Heart left ventricle (tissue), 16 donors: ENCODE measurements around the gene MEFV. TPM values are rescaled to one million over a fixed set of nuclear protein-coding genes. Genes with fewer than 3 reads are reported as not detected.

Source experiments
- ATAC-seq, 4 donors: fragments of 200-7000 bp; cut with Tn5 transposase; one replicate each; pipeline ENCODE4 v1.9.1; 2020 to 2022; ENCODE audit warnings: moderate library complexity in 4 of 4, mild to moderate bottlenecking in 3 of 4, moderate number of reproducible peaks in 1 of 4
- DNase-seq, 5 donors: peaks; one replicate each; pipeline ENCODE4 v3.0.0-alpha.2; 2020
- H3K27ac ChIP-seq, 12 donors: fragments of 200-600 bp; sonication (generic) in 4 of 12; one replicate each; pipeline versions ENCODE4 v1.5.0 to v1.8.0; 2016 to 2022; ENCODE audit warnings: mild to moderate bottlenecking in 2 of 12
- H3K27me3 ChIP-seq, 9 donors: fragments of 200-600 bp; sonication (generic) in 2 of 9; one replicate each; pipeline versions ENCODE4 v1.5.1 to v1.8.0; 2016 to 2022; ENCODE audit warnings: mild to moderate bottlenecking in 3 of 9
- H3K36me3 ChIP-seq, 9 donors: fragments of 200-600 bp; sonication (generic) in 2 of 9; one replicate each; pipeline versions ENCODE4 v1.5.0 to v1.8.0; 2018 to 2022; ENCODE audit warnings: mild to moderate bottlenecking in 2 of 9
- H3K4me1 ChIP-seq, 12 donors: fragments of 200-600 bp; sonication (generic) in 4 of 12; one replicate each; pipeline versions ENCODE4 v1.5.0 to v1.8.0; 2016 to 2022; ENCODE audit warnings: mild to moderate bottlenecking in 3 of 12
- H3K4me3 ChIP-seq, 12 donors: fragments of 200-600 bp; sonication (generic) in 4 of 12; one replicate each; pipeline versions ENCODE4 v1.5.0 to v1.8.0; 2017 to 2022; ENCODE audit warnings: mild to moderate bottlenecking in 9 of 12, moderate library complexity in 4 of 12
- H3K9me3 ChIP-seq, 12 donors: fragments of 200-600 bp; sonication (generic) in 4 of 12; one replicate each; pipeline versions ENCODE4 v1.5.0 to v1.8.0; 2016 to 2022; ENCODE audit warnings: mild to moderate bottlenecking in 1 of 12
- POLR2A ChIP-seq, 2 donors: fragments of 450-650 bp; IDR thresholded peaks; one replicate each; pipeline ENCODE4 v1.6.1; 2017; ENCODE audit warnings: antibody characterized with exemption in 2 of 2, mild to moderate bottlenecking in 2 of 2, moderate library complexity in 2 of 2
- WGBS, 4 donors: extraction: QIAGEN DNeasy Blood & Tissue Kit in 2 of 4; methylation state at CpG; one replicate each; pipeline versions ENCODE4 v1.1.5 to v1.1.7; 2013 to 2018; 5-methylcytosine and 5-hydroxymethylcytosine counted together
- intact Hi-C, 10 donors: fragments of 100-400 bp; cut with DNase I; formaldehyde crosslinking; loops; one replicate each; pipeline versions ENCODE4 v1.11.1 to v1.14.2; 2022
- polyA plus RNA-seq, 2 donors: library from polyadenylated mRNA; stranded (reverse); fragments of 200-250 nt; gene quantifications; one replicate each; pipeline ENCODE4 v1.2.3, GENCODE V29; 2013
- total RNA-seq, 9 donors: library from RNA; depleted of rRNA in 2 of 9; stranded (reverse); fragments of >200 nt in 2 of 9; fragmentation: NEBNext Ultra II Directional in 3 of 9; extraction: Animal tissue kit (Norgen Biotek cat#: 25700) in 3 of 9; gene quantifications; one replicate each; pipeline versions ENCODE4 v1.1.0 to v1.2.4, GENCODE V29; 2016 to 2023
- TF ChIP-seq, protein P1 (sequence below), 12 donors: fragments of 200-600 bp; sonication (generic) in 4 of 12; IDR thresholded peaks; one replicate each; pipeline versions ENCODE4 v1.5.0 to v1.8.0; 2018 to 2022; ENCODE audit warnings: antibody characterized with exemption in 12 of 12, mild to moderate bottlenecking in 5 of 12
- donor health status: ischemic (EF 13 %, LVEDD 7.1; RV severe dilation, severe dysfunction).
- donor health status: healthy with polysubstance abuse.
- donor health status: DM: no; HTN: yes; CAD: no.
- donor health status: DM: no; HTN: no; CAD: no.
- donor health status: ischemic (EF 25% LVEDD 6.9; RV normal size, moderate dysfunction).
- donor health status: ischemic (EF 25% LVEDD 5.7; RV mildly dilated, moderate dysfunction).
- donor health status: healthy.
- donor health status: DM: yes; HTN: yes; CAD: no.
- donor health status: ischemic (EF 35%, LVEDD 5.7; RV mildly dilated, moderate dysfunction).
- donor health status: nonischemic (EF 11% LVEDD 7.7; RV severe dilation, severe dysfunction).
- donor health status: DM: yes; HTN: yes; CAD: no.
- donor health status: PGD.
- donor health status: ischemic (EF 29% LVEDD 5.4; RV normal size, mild dysfunction).
- donor health status: nonischemic (EF 23%, LVEDD 6.1; RV moderate dilation, normal function).

The MEFV gene
- total and polyA plus RNA-seq, 11 donors = 0.23 to 4.3 (median 0.75) TPM

DNA sequence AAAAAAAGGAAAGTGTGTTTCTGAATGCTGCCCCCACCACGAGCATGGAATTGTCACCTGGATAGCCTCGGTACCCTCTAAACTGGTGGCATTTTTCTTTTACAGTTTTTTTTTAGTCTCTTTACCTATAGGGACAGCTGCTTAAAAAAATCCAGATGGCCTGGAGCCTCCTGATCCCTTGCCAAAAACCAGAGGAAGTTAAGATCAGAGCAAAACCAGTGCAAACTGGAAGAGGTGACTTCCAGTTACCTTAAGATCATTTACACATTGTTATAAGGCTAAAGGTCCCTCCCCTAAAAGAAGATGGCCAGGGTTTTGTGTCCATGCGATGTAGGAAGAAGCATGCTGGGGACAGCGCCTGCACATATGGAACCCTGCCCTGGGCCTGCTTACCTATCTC is 3.5 kb downstream of the MEFV start:
- Histone ChIP-seq H3K27ac (no peak overlapping the region), H3K4me3 (no peak overlapping the region), H3K4me1 (peaks cover 0 to 14% (median 0%) of the 10 kb centered on the region in 12 donors), H3K27me3 (peaks cover 0 to 20% (median 0%) of the 10 kb centered on the region in 9 donors), H3K9me3 (no peaks in the 10 kb centered on the region), H3K36me3 (no peaks in the 10 kb centered on the region)
- no peak for ATAC-seq
- 70 to 78% (median 77%) methylated on average over 4 of the region's 4 CpGs for WGBS, 4 donors
- no peak for TF ChIP-seq POLR2A (IDR thresholded peaks at IDR 0.05)
- TF ChIP-seq, protein P1, sequence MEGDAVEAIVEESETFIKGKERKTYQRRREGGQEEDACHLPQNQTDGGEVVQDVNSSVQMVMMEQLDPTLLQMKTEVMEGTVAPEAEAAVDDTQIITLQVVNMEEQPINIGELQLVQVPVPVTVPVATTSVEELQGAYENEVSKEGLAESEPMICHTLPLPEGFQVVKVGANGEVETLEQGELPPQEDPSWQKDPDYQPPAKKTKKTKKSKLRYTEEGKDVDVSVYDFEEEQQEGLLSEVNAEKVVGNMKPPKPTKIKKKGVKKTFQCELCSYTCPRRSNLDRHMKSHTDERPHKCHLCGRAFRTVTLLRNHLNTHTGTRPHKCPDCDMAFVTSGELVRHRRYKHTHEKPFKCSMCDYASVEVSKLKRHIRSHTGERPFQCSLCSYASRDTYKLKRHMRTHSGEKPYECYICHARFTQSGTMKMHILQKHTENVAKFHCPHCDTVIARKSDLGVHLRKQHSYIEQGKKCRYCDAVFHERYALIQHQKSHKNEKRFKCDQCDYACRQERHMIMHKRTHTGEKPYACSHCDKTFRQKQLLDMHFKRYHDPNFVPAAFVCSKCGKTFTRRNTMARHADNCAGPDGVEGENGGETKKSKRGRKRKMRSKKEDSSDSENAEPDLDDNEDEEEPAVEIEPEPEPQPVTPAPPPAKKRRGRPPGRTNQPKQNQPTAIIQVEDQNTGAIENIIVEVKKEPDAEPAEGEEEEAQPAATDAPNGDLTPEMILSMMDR (IDR thresholded peaks at IDR 0.05) = no peak
- intact Hi-C loops = no loop called here
- no peak for DNase-seq

DNA sequence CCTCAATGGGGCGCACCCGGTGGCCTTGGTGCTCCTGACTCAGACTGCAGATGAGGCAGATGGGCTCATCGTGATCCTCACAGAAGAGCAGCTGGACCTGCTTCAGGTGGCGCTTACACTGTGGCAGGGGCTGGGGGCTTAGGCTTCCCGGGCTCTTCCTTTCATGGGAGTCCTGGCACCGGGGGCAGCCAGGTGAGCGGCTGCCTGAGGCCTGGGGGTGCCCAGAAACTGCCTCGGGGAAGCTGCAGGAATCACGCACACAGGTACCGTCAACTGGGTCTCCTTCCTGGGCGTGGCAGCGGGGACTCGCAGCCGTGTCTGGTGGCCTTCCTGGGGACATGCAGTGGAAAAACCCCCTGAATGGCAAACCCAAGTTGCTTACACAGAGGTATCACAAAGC is 7.0 kb downstream of the MEFV start:
- TF ChIP-seq, protein P1 (IDR thresholded peaks at IDR 0.05) = no peak
- no peak for TF ChIP-seq POLR2A (IDR thresholded peaks at IDR 0.05)
- Histone ChIP-seq H3K36me3 (no peaks in the 10 kb centered on the region), H3K9me3 (no peaks in the 10 kb centered on the region), H3K27me3 (peaks cover 0 to 4% (median 1%) of the 10 kb centered on the region in 9 donors), H3K27ac (no peak overlapping the region), H3K4me1 (no peaks in the 10 kb centered on the region), H3K4me3 (no peak overlapping the region)
- WGBS, 4 donors = 70 to 85% (median 81%) methylated on average over 2 to 14 of the region's 14 CpGs
- intact Hi-C loops = no loop called here
- ATAC-seq = no peak
- no peak for DNase-seq

DNA sequence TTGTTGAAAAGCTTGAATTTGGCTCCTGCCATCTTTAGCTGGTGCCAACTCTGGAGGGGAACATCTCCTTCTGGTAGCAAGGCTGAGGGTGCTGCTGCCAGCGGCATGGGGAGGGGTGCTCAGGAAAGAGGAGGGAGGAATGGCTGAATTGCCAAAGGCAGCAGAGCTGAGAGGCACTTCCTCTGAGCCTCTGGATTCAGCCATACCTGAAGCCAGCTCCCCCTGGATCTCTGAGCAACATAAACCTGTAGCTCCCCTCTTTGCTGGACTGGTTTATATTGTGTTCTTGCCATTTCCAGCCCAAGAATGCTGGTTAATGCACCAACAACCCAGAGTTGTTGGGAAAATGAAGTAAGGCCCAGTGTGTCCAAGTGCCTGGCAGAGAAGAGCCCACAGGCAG is 7.4 kb downstream of the MEFV start:
- intact Hi-C loops = no loop called here
- ATAC-seq = no peak
- WGBS, 4 donors = 45 to 80% (median 68%) methylated on average over 1 of the region's 1 CpG

DNA sequence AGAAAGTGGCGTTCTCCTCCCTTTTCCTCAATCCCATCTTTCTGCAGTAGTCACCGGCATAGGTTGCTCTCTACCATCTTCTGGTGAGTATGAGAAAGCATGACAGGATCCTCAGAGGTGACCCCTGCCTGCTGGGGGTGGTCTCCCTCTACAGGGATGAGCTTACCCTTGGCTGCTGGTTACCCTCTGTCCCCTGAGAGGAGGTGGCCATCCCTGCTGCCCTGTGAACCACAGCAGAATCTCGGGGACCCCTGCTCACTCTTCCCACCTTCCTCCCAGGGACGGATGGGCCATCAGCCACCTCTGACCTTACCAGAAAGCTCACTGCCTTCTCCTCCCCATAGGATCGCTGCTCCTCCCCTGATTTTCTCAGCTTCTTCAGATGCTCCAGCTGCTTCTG is 7.8 kb downstream of the MEFV start:
- H3K36me3 ChIP-seq = no peaks in the 10 kb centered on the region
- H3K9me3 ChIP-seq = no peaks in the 10 kb centered on the region
- intact Hi-C loops = no loop called here
- H3K4me3 ChIP-seq = no peak overlapping the region
- H3K27me3 ChIP-seq = peaks cover 0 to 9% (median 0%) of the 10 kb centered on the region in 9 donors
- TF ChIP-seq, protein P1 (IDR thresholded peaks at IDR 0.05) = no peak
- TF ChIP-seq POLR2A (IDR thresholded peaks at IDR 0.05) = no peak
- ATAC-seq (no peak), DNase-seq (no peak)
- H3K4me1 ChIP-seq = no peaks in the 10 kb centered on the region
- WGBS, 4 donors = 72 to 82% (median 81%) methylated on average over 5 of the region's 5 CpGs
- H3K27ac ChIP-seq = no peak overlapping the region

More for the DNA sequence above, 7.4 kb downstream of the MEFV start:
- H3K9me3 ChIP-seq = no peaks in the 10 kb centered on the region
- H3K4me1 ChIP-seq = no peaks in the 10 kb centered on the region
- no peak overlapping the region for H3K4me3 ChIP-seq
- H3K36me3 ChIP-seq = no peaks in the 10 kb centered on the region
- H3K27me3 ChIP-seq = peaks cover 0 to 4% (median 0%) of the 10 kb centered on the region in 9 donors
- no peak for DNase-seq
- no peak overlapping the region for H3K27ac ChIP-seq
- TF ChIP-seq, protein P1 (IDR thresholded peaks at IDR 0.05) = no peak
- no peak for TF ChIP-seq POLR2A (IDR thresholded peaks at IDR 0.05)
